H1 (cell line): Measurements from ENCODE around the gene CDYL2. TPM values are rescaled to one million over a fixed set of nuclear protein-coding genes. Genes with fewer than 3 reads are reported as not detected.

ENCODE experiments used
- ASH2L ChIP-seq: fragments of 200-600, 300-600 bp; sonication (generic); IDR thresholded peaks from one replicate; pipeline ENCODE4 v1.7.1; 2017; ENCODE audit warnings: low read length
- BACH1 ChIP-seq: IDR thresholded peaks from 2 replicates; pipeline ENCODE4 v1.6.1; 2012; ENCODE audit warnings: low read length, improper control_type of control experiment
- CTBP2 ChIP-seq: IDR thresholded peaks from 2 replicates; pipeline ENCODE4 v1.7.0; 2011; ENCODE audit warnings: borderline replicate concordance, mild to moderate bottlenecking, moderate library complexity, mixed read lengths, low read length; ENCODE audit not compliant: insufficient read depth, insufficient read length
- GTF2F1 ChIP-seq: IDR thresholded peaks from 2 replicates; pipeline ENCODE4 v1.6.1; 2012; ENCODE audit warnings: low read depth, low read length, improper control_type of control experiment, borderline replicate concordance
- NANOG ChIP-seq: IDR thresholded peaks from 2 replicates; pipeline ENCODE4 v1.6.1; 2011; ENCODE audit warnings: low read length, low read depth, mild to moderate bottlenecking, inconsistent platforms; ENCODE audit not compliant: insufficient read depth, poor library complexity, severe bottlenecking
- RAD21 ChIP-seq, 2 experiments: IDR thresholded peaks in 1 of 2; conservative IDR thresholded peaks in 1 of 2; 2 replicates each; pipeline ENCODE4 v1.6.1; 2011; ENCODE audit warnings: low read depth in 2 of 2, low read length in 2 of 2, improper control_type of control experiment in 1 of 2, inconsistent platforms in 1 of 2, mild to moderate bottlenecking in 1 of 2, moderate library complexity in 1 of 2
- polyA plus RNA-seq, 7 experiments: library from polyadenylated mRNA; depleted of rRNA in 3 of 7; stranded (reverse) in 5 of 7; unstranded in 2 of 7; fragments of >200 nt in 5 of 7; fragments of 200-250 nt in 2 of 7; gene quantifications; 1 replicate in 5 of 7; 2 replicates in 1 of 7; 4 replicates in 1 of 7; pipeline versions ENCODE4 v1.2.1 to v1.2.3, GENCODE V29; 2011 to 2013; ENCODE audit warnings: missing spikeins in 2 of 7, mixed read lengths in 2 of 7
- total RNA-seq: library from RNA; stranded (reverse); fragmentation: NEBNext Ultra II Directional; extraction: Animal tissue kit (Norgen Biotek cat#: 25700); gene quantifications from 2 replicates; pipeline ENCODE4 v1.2.1, GENCODE V29; 2021
- TF ChIP-seq, protein P1 (sequence below): IDR thresholded peaks from 2 replicates; pipeline ENCODE4 v1.6.1; 2012; ENCODE audit warnings: inconsistent platforms

CDYL2 gene
- total and polyA plus RNA-seq, 2 of the 8 experiments (the other 6 are each of a cell fraction or from before 2014, with no cell fraction given): 0.33 to 5.3 TPM

GRCh38 chr16:80674884-80675283 lies 129.5 kb downstream of the CDYL2 start (continued):
- TF ChIP-seq CTBP2 (no peak), RAD21 (IDR thresholded peaks at IDR 0.05 in 1 of 2, conservative IDR thresholded peaks at IDR 0.05 in 1 of 2; ENCODE audit: low read depth in 2 of 2, low read length in 2 of 2) (no peak), ASH2L (no peak), NANOG (no peak), GTF2F1 (no peak), BACH1 (no peak)
- TF ChIP-seq, protein P1, sequence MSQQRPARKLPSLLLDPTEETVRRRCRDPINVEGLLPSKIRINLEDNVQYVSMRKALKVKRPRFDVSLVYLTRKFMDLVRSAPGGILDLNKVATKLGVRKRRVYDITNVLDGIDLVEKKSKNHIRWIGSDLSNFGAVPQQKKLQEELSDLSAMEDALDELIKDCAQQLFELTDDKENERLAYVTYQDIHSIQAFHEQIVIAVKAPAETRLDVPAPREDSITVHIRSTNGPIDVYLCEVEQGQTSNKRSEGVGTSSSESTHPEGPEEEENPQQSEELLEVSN: no peak
- TF ChIP-seq, all 59 proteins: peak for 0
